ENCODE measurements around the gene MAP4K3.
"Not testable (repeated sequence)": the region's sequence is repeated elsewhere in the genome, so short reads cannot be mapped to it uniquely, and the experiment has no call there.

DNA sequence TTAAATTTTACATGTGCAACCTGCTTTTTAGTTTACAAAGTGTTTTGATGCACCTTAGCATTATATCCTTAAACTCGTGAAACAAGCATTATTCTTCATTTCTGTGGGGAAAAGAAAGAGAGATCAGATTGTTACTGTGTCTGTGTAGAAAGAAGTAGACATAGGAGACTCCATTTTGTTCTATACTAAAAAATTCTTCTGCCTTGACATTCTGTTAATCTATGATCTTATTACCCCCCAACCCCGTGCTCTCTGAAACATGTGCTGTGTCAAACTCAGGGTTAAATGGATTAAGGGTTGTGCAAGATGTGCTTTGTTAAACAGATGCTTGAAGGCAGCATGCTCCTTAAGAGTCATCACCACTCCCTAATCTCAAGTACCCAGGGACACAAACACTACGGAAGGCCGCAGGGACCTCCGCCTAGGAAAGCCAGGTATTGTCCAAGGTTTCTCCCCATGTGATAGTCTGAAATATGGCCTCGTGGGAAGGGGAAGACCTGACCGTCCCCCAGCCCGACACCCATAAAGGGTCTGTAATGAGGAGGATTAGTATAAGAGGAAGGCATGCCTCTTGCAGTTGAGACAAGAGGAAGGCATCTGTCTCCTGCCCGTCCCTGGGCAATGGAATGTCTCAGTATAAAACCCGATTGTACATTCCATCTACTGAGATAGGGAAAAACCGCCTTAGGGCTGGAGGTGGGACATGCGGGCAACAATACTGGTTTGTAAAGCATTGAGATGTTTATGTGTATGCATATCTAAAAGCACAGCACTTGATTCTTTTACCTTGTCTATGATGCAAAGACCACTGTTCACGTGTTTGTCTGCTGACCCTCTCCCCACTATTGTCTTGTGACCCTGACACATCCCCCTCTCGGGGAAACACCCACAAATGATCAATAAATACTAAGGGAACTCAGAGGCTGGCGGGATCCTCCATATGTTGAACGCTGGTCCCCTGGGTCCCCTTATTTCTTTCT, 115.7 kb downstream of the MAP4K3 start:
- not testable (repeated sequence) for TF ChIP-seq SP1 (IDR thresholded peaks at IDR 0.05); SUZ12 (IDR thresholded peaks at IDR 0.05); TARDBP (IDR thresholded peaks at IDR 0.05); HDGF (IDR thresholded peaks at IDR 0.05; ENCODE audit: borderline replicate concordance); FOXM1 (IDR thresholded peaks at IDR 0.05; ENCODE audit: borderline replicate concordance); FOXA1 (IDR thresholded peaks at IDR 0.05); BHLHE40 (IDR thresholded peaks at IDR 0.05; ENCODE audit: borderline replicate concordance); FOXK2 (IDR thresholded peaks at IDR 0.05)
- TF ChIP-seq, protein P1, sequence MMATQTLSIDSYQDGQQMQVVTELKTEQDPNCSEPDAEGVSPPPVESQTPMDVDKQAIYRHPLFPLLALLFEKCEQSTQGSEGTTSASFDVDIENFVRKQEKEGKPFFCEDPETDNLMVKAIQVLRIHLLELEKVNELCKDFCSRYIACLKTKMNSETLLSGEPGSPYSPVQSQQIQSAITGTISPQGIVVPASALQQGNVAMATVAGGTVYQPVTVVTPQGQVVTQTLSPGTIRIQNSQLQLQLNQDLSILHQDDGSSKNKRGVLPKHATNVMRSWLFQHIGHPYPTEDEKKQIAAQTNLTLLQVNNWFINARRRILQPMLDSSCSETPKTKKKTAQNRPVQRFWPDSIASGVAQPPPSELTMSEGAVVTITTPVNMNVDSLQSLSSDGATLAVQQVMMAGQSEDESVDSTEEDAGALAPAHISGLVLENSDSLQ (IDR thresholded peaks at IDR 0.05) = not testable (repeated sequence)
